Heart left ventricle (tissue), 16 donors: ENCODE data around the gene COPE. TPM values are rescaled to one million over a fixed set of nuclear protein-coding genes. Genes with fewer than 3 reads are reported as not detected.
A peak's percentile ranks its signal among the peaks of the same experiment; 100 is the strongest.

Experiments
- ATAC-seq, 4 donors: fragments of 200-7000 bp; cut with Tn5 transposase; one replicate each; pipeline ENCODE4 v1.9.1; 2020 to 2022; ENCODE audit warnings: moderate library complexity in 4 of 4, mild to moderate bottlenecking in 3 of 4, moderate number of reproducible peaks in 1 of 4
- DNase-seq, 5 donors: peaks; one replicate each; pipeline ENCODE4 v3.0.0-alpha.2; 2020
- H3K27ac ChIP-seq, 12 donors: fragments of 200-600 bp; sonication (generic) in 4 of 12; one replicate each; pipeline versions ENCODE4 v1.5.0 to v1.8.0; 2016 to 2022; ENCODE audit warnings: mild to moderate bottlenecking in 2 of 12
- H3K27me3 ChIP-seq, 9 donors: fragments of 200-600 bp; sonication (generic) in 2 of 9; one replicate each; pipeline versions ENCODE4 v1.5.1 to v1.8.0; 2016 to 2022; ENCODE audit warnings: mild to moderate bottlenecking in 3 of 9
- H3K36me3 ChIP-seq, 9 donors: fragments of 200-600 bp; sonication (generic) in 2 of 9; one replicate each; pipeline versions ENCODE4 v1.5.0 to v1.8.0; 2018 to 2022; ENCODE audit warnings: mild to moderate bottlenecking in 2 of 9
- H3K4me1 ChIP-seq, 12 donors: fragments of 200-600 bp; sonication (generic) in 4 of 12; one replicate each; pipeline versions ENCODE4 v1.5.0 to v1.8.0; 2016 to 2022; ENCODE audit warnings: mild to moderate bottlenecking in 3 of 12
- H3K4me3 ChIP-seq, 12 donors: fragments of 200-600 bp; sonication (generic) in 4 of 12; one replicate each; pipeline versions ENCODE4 v1.5.0 to v1.8.0; 2017 to 2022; ENCODE audit warnings: mild to moderate bottlenecking in 9 of 12, moderate library complexity in 4 of 12
- H3K9me3 ChIP-seq, 12 donors: fragments of 200-600 bp; sonication (generic) in 4 of 12; one replicate each; pipeline versions ENCODE4 v1.5.0 to v1.8.0; 2016 to 2022; ENCODE audit warnings: mild to moderate bottlenecking in 1 of 12
- CTCF ChIP-seq, 12 donors: fragments of 200-600 bp; sonication (generic) in 4 of 12; IDR thresholded peaks; one replicate each; pipeline versions ENCODE4 v1.5.0 to v1.8.0; 2018 to 2022; ENCODE audit warnings: antibody characterized with exemption in 12 of 12, mild to moderate bottlenecking in 5 of 12
- POLR2A ChIP-seq, 2 donors: fragments of 450-650 bp; IDR thresholded peaks; one replicate each; pipeline ENCODE4 v1.6.1; 2017; ENCODE audit warnings: antibody characterized with exemption in 2 of 2, mild to moderate bottlenecking in 2 of 2, moderate library complexity in 2 of 2
- WGBS, 4 donors: extraction: QIAGEN DNeasy Blood & Tissue Kit in 2 of 4; methylation state at CpG; one replicate each; pipeline versions ENCODE4 v1.1.5 to v1.1.7; 2013 to 2018; 5-methylcytosine and 5-hydroxymethylcytosine counted together
- intact Hi-C, 10 donors: fragments of 100-400 bp; cut with DNase I; formaldehyde crosslinking; loops; one replicate each; pipeline versions ENCODE4 v1.11.1 to v1.14.2; 2022
- polyA plus RNA-seq, 2 donors: library from polyadenylated mRNA; stranded (reverse); fragments of 200-250 nt; gene quantifications; one replicate each; pipeline ENCODE4 v1.2.3, GENCODE V29; 2013
- total RNA-seq, 9 donors: library from RNA; depleted of rRNA in 2 of 9; stranded (reverse); fragments of >200 nt in 2 of 9; fragmentation: NEBNext Ultra II Directional in 3 of 9; extraction: Animal tissue kit (Norgen Biotek cat#: 25700) in 3 of 9; gene quantifications; one replicate each; pipeline versions ENCODE4 v1.1.0 to v1.2.4, GENCODE V29; 2016 to 2023
- donor health status: ischemic (EF 13 %, LVEDD 7.1; RV severe dilation, severe dysfunction).
- donor health status: healthy with polysubstance abuse.
- donor health status: DM: no; HTN: yes; CAD: no.
- donor health status: DM: no; HTN: no; CAD: no.
- donor health status: ischemic (EF 25% LVEDD 6.9; RV normal size, moderate dysfunction).
- donor health status: ischemic (EF 25% LVEDD 5.7; RV mildly dilated, moderate dysfunction).
- donor health status: healthy.
- donor health status: DM: yes; HTN: yes; CAD: no.
- donor health status: ischemic (EF 35%, LVEDD 5.7; RV mildly dilated, moderate dysfunction).
- donor health status: nonischemic (EF 11% LVEDD 7.7; RV severe dilation, severe dysfunction).
- donor health status: DM: yes; HTN: yes; CAD: no.
- donor health status: PGD.
- donor health status: ischemic (EF 29% LVEDD 5.4; RV normal size, mild dysfunction).
- donor health status: nonischemic (EF 23%, LVEDD 6.1; RV moderate dilation, normal function).

COPE gene
- total and polyA plus RNA-seq, 11 donors: 94.0 to 241 (median 147) TPM

GRCh38 chr19:18939922-18940768 lies 21.0 kb upstream of the COPE start:
- intact Hi-C loops: loop anchor here in 2 of 10 donors (2.0 to 5.0 kb wide), 2 partner anchors 21 to 47 kb away; partner anchors contain the start of genes COPE (in 1 of the 2) and DDX49 (in 1 of the 2)
- ATAC-seq (peak; percentile 35 to 64 (median 56)), DNase-seq (peak; percentile 55 to 74 (median 56))
- Histone ChIP-seq H3K27ac (peak overlapping the region in 9 of 12 donors; percentile 50 to 78 (median 66)), H3K4me3 (peak overlapping the region; percentile 56 to 90 (median 76)), H3K4me1 (peaks cover 0 to 23% (median 7%) of the 10 kb centered on the region in 12 donors), H3K27me3 (no peaks in the 10 kb centered on the region), H3K9me3 (no peaks in the 10 kb centered on the region), H3K36me3 (peaks cover 0 to 32% (median 12%) of the 10 kb centered on the region in 9 donors)
- 1% methylated on average over 38 to 47 of the region's 47 CpGs for WGBS, 4 donors
- TF ChIP-seq POLR2A (IDR thresholded peaks at IDR 0.05) (no peak), CTCF (IDR thresholded peaks at IDR 0.05) (no peak)

- Histone ChIP-seq H3K27ac (no peak overlapping the region), H3K36me3 (peaks cover 0 to 42% (median 16%) of the 10 kb centered on the region in 9 donors), H3K27me3 (no peaks in the 10 kb centered on the region), H3K4me3 (peak overlapping the region in 1 of 12 donors; percentile 90), H3K4me1 (peaks cover 0 to 23% (median 7%) of the 10 kb centered on the region in 12 donors), H3K9me3 (no peaks in the 10 kb centered on the region)
- WGBS, 4 donors: 92 to 94% (median 93%) methylated on average over 3 of the region's 3 CpGs
- ATAC-seq: no peak
- intact Hi-C loops: no loop called here
- TF ChIP-seq CTCF (IDR thresholded peaks at IDR 0.05) (no peak), POLR2A (IDR thresholded peaks at IDR 0.05) (no peak)
- no peak for DNase-seq
Observed at GRCh38 chr19:18939163-18939562, 20.0 kb upstream of the COPE start.

- Histone ChIP-seq H3K4me3 (no peak overlapping the region), H3K27me3 (no peaks in the 10 kb centered on the region), H3K27ac (no peak overlapping the region), H3K9me3 (no peaks in the 10 kb centered on the region), H3K4me1 (peaks cover 0 to 6% (median 0%) of the 10 kb centered on the region in 12 donors), H3K36me3 (peaks cover 0 to 77% (median 47%) of the 10 kb centered on the region in 9 donors)
- WGBS, 4 donors: 86 to 91% (median 90%) methylated on average over 13 of the region's 13 CpGs
- intact Hi-C loops: no loop called here
- DNase-seq: no peak
- no peak for TF ChIP-seq CTCF (IDR thresholded peaks at IDR 0.05)
- TF ChIP-seq POLR2A (IDR thresholded peaks at IDR 0.05): no peak
- no peak for ATAC-seq
Observed at GRCh38 chr19:18933297-18933696, 14.1 kb upstream of the COPE start.

GRCh38 chr19:18932216-18932841 lies 13.1 kb upstream of the COPE start:
- peak; percentile 75 to 91 (median 77) for DNase-seq
- no peaks in the 10 kb centered on the region for H3K27me3 ChIP-seq
- intact Hi-C loops: no loop called here
- TF ChIP-seq CTCF (IDR thresholded peaks at IDR 0.05) (no peak), POLR2A (IDR thresholded peaks at IDR 0.05) (no peak)
- 28 to 65% (median 56%) methylated on average over 32 to 37 of the region's 37 CpGs for WGBS, 4 donors
- no peaks in the 10 kb centered on the region for H3K9me3 ChIP-seq
- H3K36me3 ChIP-seq: peaks cover 0 to 77% (median 53%) of the 10 kb centered on the region in 9 donors
- peaks cover 0 to 6% (median 0%) of the 10 kb centered on the region in 12 donors for H3K4me1 ChIP-seq
- ATAC-seq: peak; percentile 61 to 92 (median 88)
- no peak overlapping the region for H3K27ac ChIP-seq
- H3K4me3 ChIP-seq: peak overlapping the region in 3 of 12 donors; percentile 5 to 23 (median 23)
